IMR-90 (cell line): ENCODE results near the gene OR13A1. TPM values are rescaled to one million over a fixed set of nuclear protein-coding genes. Genes with fewer than 3 reads are reported as not detected.

Source experiments
- ATAC-seq: fragments of 200-7000 bp; cut with Tn5 transposase; 2 replicates; pipeline ENCODE4 v1.9.1; 2020; ENCODE audit warnings: low read depth, mild to moderate bottlenecking, moderate library complexity
- BruUV-seq: library from RNA; stranded (reverse); fragments of 400-500 nt; replicated peaks from 2 replicates; lab custom pipeline; 2021; lab: Mats Ljungman, UMichigan
- CTCF ChIA-PET: fragments of 300-600 bp; formaldehyde crosslinking; extraction: SDS; loops from one replicate; lab custom pipeline; 2021; ENCODE audit warnings: antibody characterized with exemption; lab: Yijun Ruan, JAX
- POLR2A ChIA-PET: fragments of 300-600 bp; sonication (Branson Sonifier 250); formaldehyde crosslinking; loops from one replicate; lab custom pipeline; 2022; ENCODE audit warnings: antibody characterized with exemption; ENCODE audit not compliant: unreplicated experiment; lab: Charles Lee
- DNase-seq: peaks from one replicate; pipeline ENCODE4 v3.0.0; 2013
- H2AFZ ChIP-seq: replicated peaks from 2 replicates; pipeline ENCODE3; 2013; ENCODE audit warnings: low read length, mild to moderate bottlenecking; ENCODE audit not compliant: poor library complexity
- H2AK5ac ChIP-seq: 2 replicates; pipeline ENCODE4 v1.6.1; 2013; ENCODE audit warnings: low read depth, low read length, inconsistent platforms
- H2AK9ac ChIP-seq: replicated peaks from 2 replicates; pipeline ENCODE3; 2013; ENCODE audit warnings: mild to moderate bottlenecking, low read depth, low read length, moderate library complexity; ENCODE audit not compliant: poor library complexity
- H2BK120ac ChIP-seq: 2 replicates; pipeline ENCODE4 v1.6.1; 2013; ENCODE audit warnings: low read depth, low read length, inconsistent platforms
- H2BK15ac ChIP-seq: 3 replicates; pipeline ENCODE4 v1.6.1; 2013; ENCODE audit warnings: low read depth, low read length, inconsistent platforms
- H2BK20ac ChIP-seq: 2 replicates; pipeline ENCODE4 v1.6.1; 2013; ENCODE audit warnings: low read depth, mild to moderate bottlenecking, inconsistent platforms, low read length, moderate library complexity
- H2BK5ac ChIP-seq: 2 replicates; pipeline ENCODE4 v1.6.1; 2013; ENCODE audit warnings: mild to moderate bottlenecking, low read depth, low read length, inconsistent platforms; ENCODE audit not compliant: poor library complexity, severe bottlenecking
- H3K14ac ChIP-seq: replicated peaks from 2 replicates; pipeline ENCODE4 v1.6.1; 2013; ENCODE audit warnings: low read depth, low read length, inconsistent platforms
- H3K18ac ChIP-seq: 2 replicates; pipeline ENCODE4 v1.6.1; 2013; ENCODE audit warnings: low read depth, low read length, control low read depth
- H3K23ac ChIP-seq: 2 replicates; pipeline ENCODE4 v1.6.1; 2013; ENCODE audit warnings: low read depth, low read length, inconsistent platforms
- H3K27ac ChIP-seq: 2 replicates; pipeline ENCODE4 v1.5.1; 2013; ENCODE audit warnings: mild to moderate bottlenecking, control low read depth, low read length; ENCODE audit not compliant: insufficient read depth
- H3K27me3 ChIP-seq: 2 replicates; pipeline ENCODE4 v1.6.1; 2013; ENCODE audit warnings: low read length; ENCODE audit not compliant: control insufficient read depth, insufficient read depth
- H3K36me3 ChIP-seq: 2 replicates; pipeline ENCODE4 v1.6.1; 2013; ENCODE audit warnings: low read length, mixed read lengths; ENCODE audit not compliant: control insufficient read depth, insufficient read depth
- H3K4ac ChIP-seq: 2 replicates; pipeline ENCODE4 v1.6.1; 2013; ENCODE audit warnings: low read depth, low read length, inconsistent platforms
- H3K4me1 ChIP-seq: 2 replicates; pipeline ENCODE4 v1.6.1; 2013; ENCODE audit warnings: low read length, mixed read lengths; ENCODE audit not compliant: control insufficient read depth, insufficient read depth
- H3K4me2 ChIP-seq: 2 replicates; pipeline ENCODE4 v1.6.1; 2013; ENCODE audit warnings: low read depth, mild to moderate bottlenecking, control low read depth, low read length, moderate library complexity
- H3K4me3 ChIP-seq: 2 replicates; pipeline ENCODE4 v1.5.1; 2013; ENCODE audit warnings: low read depth, mild to moderate bottlenecking, control low read depth, low read length, moderate library complexity; ENCODE audit not compliant: insufficient read depth
- H3K56ac ChIP-seq: 2 replicates; pipeline ENCODE4 v1.6.1; 2013; ENCODE audit warnings: low read length, inconsistent platforms; ENCODE audit not compliant: insufficient read depth; ENCODE audit errors: extremely low read depth
- H3K79me1 ChIP-seq, 2 experiments: 2 replicates each; pipeline ENCODE4 v1.6.1; 2013; ENCODE audit warnings: low read length in 2 of 2, inconsistent platforms in 1 of 2, low read depth in 1 of 2
- H3K9ac ChIP-seq: 2 replicates; pipeline ENCODE4 v1.6.1; 2013; ENCODE audit warnings: low read depth, low read length, control low read depth
- H3K9me1 ChIP-seq: 2 replicates; pipeline ENCODE4 v1.6.1; 2013; ENCODE audit warnings: low read length, inconsistent platforms; ENCODE audit not compliant: insufficient read depth
- H3K9me3 ChIP-seq: 2 replicates; pipeline ENCODE4 v1.6.1; 2013; ENCODE audit warnings: low read length; ENCODE audit not compliant: control insufficient read depth, insufficient read depth
- H4K20me1 ChIP-seq: 2 replicates; pipeline ENCODE4 v1.6.1; 2013; ENCODE audit warnings: low read length, inconsistent platforms; ENCODE audit not compliant: insufficient read depth
- H4K5ac ChIP-seq: 2 replicates; pipeline ENCODE4 v1.6.1; 2013; ENCODE audit warnings: mild to moderate bottlenecking, low read depth, low read length, control low read depth
- H4K8ac ChIP-seq, 2 experiments: 2 replicates each; pipeline ENCODE4 v1.6.1; 2013; ENCODE audit warnings: low read depth in 2 of 2, low read length in 2 of 2, control low read depth in 1 of 2, inconsistent platforms in 1 of 2
- H4K91ac ChIP-seq: 2 replicates; pipeline ENCODE4 v1.6.1; 2013; ENCODE audit warnings: low read depth, low read length, inconsistent platforms; ENCODE audit not compliant: insufficient read depth
- BHLHE40 ChIP-seq: fragments of 150-350 bp; IDR thresholded peaks from 2 replicates; pipeline ENCODE4 v1.6.1; 2016; ENCODE audit warnings: mild to moderate bottlenecking, low read depth, low read length
- CEBPB ChIP-seq: IDR thresholded peaks from 2 replicates; pipeline ENCODE4 v1.6.1; 2012; ENCODE audit warnings: low read depth, low read length, improper control_type of control experiment
- CHD1 ChIP-seq: IDR thresholded peaks from 2 replicates; pipeline ENCODE4 v1.6.1; 2012; ENCODE audit warnings: low read depth, low read length, improper control_type of control experiment
- CTCF ChIP-seq: conservative IDR thresholded peaks from 2 replicates; pipeline ENCODE4 v1.5.1; 2012; ENCODE audit warnings: mild to moderate bottlenecking, low read depth, low read length, improper control_type of control experiment
- FOS ChIP-seq: fragments of 150-350 bp; IDR thresholded peaks from 2 replicates; pipeline ENCODE4 v1.6.1; 2016; ENCODE audit warnings: low read depth, low read length
- MAFK ChIP-seq: IDR thresholded peaks from 2 replicates; pipeline ENCODE4 v1.6.1; 2012; ENCODE audit warnings: low read depth, low read length, improper control_type of control experiment
- MAZ ChIP-seq: IDR thresholded peaks from 2 replicates; pipeline ENCODE4 v1.6.1; 2012; ENCODE audit warnings: low read depth, mild to moderate bottlenecking, low read length, improper control_type of control experiment, moderate library complexity, borderline replicate concordance
- MXI1 ChIP-seq: IDR thresholded peaks from 2 replicates; pipeline ENCODE4 v1.6.1; 2012; ENCODE audit warnings: low read depth, mild to moderate bottlenecking, low read length, moderate library complexity, borderline replicate concordance
- NFE2L2 ChIP-seq: fragments of 150-350 bp; IDR thresholded peaks from 2 replicates; pipeline ENCODE4 v1.6.1; 2016; ENCODE audit warnings: low read depth, mild to moderate bottlenecking, low read length
- POLR2A ChIP-seq: IDR thresholded peaks from 2 replicates; pipeline ENCODE4 v1.6.1; 2012; ENCODE audit warnings: mild to moderate bottlenecking, low read depth, low read length
- RAD21 ChIP-seq: IDR thresholded peaks from 2 replicates; pipeline ENCODE4 v1.6.1; 2012; ENCODE audit warnings: low read length, improper control_type of control experiment
- RCOR1 ChIP-seq: IDR thresholded peaks from 2 replicates; pipeline ENCODE4 v1.6.1; 2012; ENCODE audit warnings: mild to moderate bottlenecking, low read length, improper control_type of control experiment; ENCODE audit not compliant: insufficient replicate concordance
- RFX5 ChIP-seq: IDR thresholded peaks from 2 replicates; pipeline ENCODE4 v1.8.0; 2012; ENCODE audit warnings: low read depth, mild to moderate bottlenecking, low read length, moderate library complexity
- SMC3 ChIP-seq: fragments of 150-350 bp; IDR thresholded peaks from 2 replicates; pipeline ENCODE4 v1.6.1; 2016; ENCODE audit warnings: low read depth, mild to moderate bottlenecking, antibody characterized with exemption, low read length, moderate library complexity
- USF2 ChIP-seq: fragments of 150-350 bp; IDR thresholded peaks from 2 replicates; pipeline ENCODE4 v1.6.1; 2017; ENCODE audit warnings: mild to moderate bottlenecking, antibody characterized with exemption, low read length, low read depth
- WGBS, 2 experiments: methylation state at CpG; one replicate each; pipeline versions ENCODE4 v1.1.5 to v1.1.7; 2013; ENCODE audit warnings: missing lambda C conversion rate in 2 of 2; ENCODE audit not compliant: insufficient read length in 1 of 2; ENCODE audit errors: extremely low coverage in 2 of 2; 5-methylcytosine and 5-hydroxymethylcytosine counted together
- dilution Hi-C: fragments of 300-500 bp; cut with HindIII; formaldehyde crosslinking; loops from one replicate; pipeline ENCODE4 v1.14.3; 2018; ENCODE audit warnings: low sequenced_read_pairs; ENCODE audit not compliant: unreplicated experiment
- in situ Hi-C: fragments of 300-500 bp; cut with MboI; formaldehyde crosslinking; loops from 3 replicates; pipeline ENCODE4 v1.14.3; 2019; ENCODE audit warnings: low sequenced_read_pairs, inconsistent platforms, mixed read lengths
- intact Hi-C: fragments of 100-400 bp; cut with micrococcal nuclease; formaldehyde crosslinking; loops from 2 replicates; pipeline ENCODE4 v1.10.0; 2022
- polyA plus RNA-seq, 3 experiments: library from polyadenylated mRNA; depleted of rRNA; stranded (reverse); fragments of >200 nt; gene quantifications; 2 replicates each; pipeline ENCODE4 v1.2.3, GENCODE V29; 2012; ENCODE audit warnings: low replicate concordance in 1 of 3
- total RNA-seq: library from RNA; depleted of rRNA; stranded (reverse); fragments of >200 nt; gene quantifications from 2 replicates; pipeline ENCODE4 v1.2.3, GENCODE V29; 2012
- TF ChIP-seq, protein P1 (sequence below): fragments of 150-350 bp; IDR thresholded peaks from 2 replicates; pipeline ENCODE4 v1.6.1; 2016; ENCODE audit warnings: low read depth, mild to moderate bottlenecking, low read length, moderate library complexity, borderline replicate concordance

OR13A1 gene
- total and polyA plus RNA-seq, 2 of the 4 experiments (the other 2 are of a cell fraction), result not detected

DNA sequence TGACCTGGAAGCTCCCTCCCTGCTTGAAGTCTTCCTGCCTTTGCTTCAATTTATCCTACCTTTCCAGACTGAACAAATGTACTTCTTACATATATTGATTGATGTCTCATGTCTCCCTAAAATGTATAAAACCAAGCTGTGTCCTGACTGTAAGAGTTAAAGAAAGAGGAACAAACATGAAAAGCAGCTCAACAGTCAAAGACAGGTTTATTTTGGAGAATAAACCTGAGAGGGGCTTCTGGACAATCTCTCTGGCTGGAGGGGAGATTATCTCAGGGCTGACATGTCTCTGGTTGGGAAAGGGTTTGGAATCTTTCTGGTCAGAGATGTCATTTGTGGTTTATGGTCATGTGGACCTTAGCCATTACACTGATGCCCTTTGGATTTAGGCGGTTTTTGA, 41.0 kb downstream of the OR13A1 start:
- Histone ChIP-seq H4K5ac (no peak overlapping the region), H3K4ac (no peak overlapping the region), H2BK120ac (no peak overlapping the region), H3K36me3 (no peaks in the 10 kb centered on the region), H2AK5ac (no peak overlapping the region), H3K56ac (no peak overlapping the region), H2BK20ac (no peak overlapping the region), H2AFZ (no peak overlapping the region), H2BK15ac (no peak overlapping the region), H4K91ac (no peak overlapping the region), H4K20me1 (no peaks in the 10 kb centered on the region), H3K9me3 (no peaks in the 10 kb centered on the region), H3K79me1 (no peaks in the 10 kb centered on the region), H4K8ac (no peak overlapping the region), H3K9ac (no peak overlapping the region), H2AK9ac (no peak overlapping the region), H3K4me2 (no peak overlapping the region), H3K18ac (no peak overlapping the region), H3K23ac (no peak overlapping the region), H3K4me3 (no peak overlapping the region), H3K27ac (no peak overlapping the region), H3K27me3 (peaks cover 3% of the 10 kb centered on the region; the same call in 1 of the 2 replicates), H2BK5ac (no peak overlapping the region), H3K4me1 (no peaks in the 10 kb centered on the region), H3K9me1 (no peaks in the 10 kb centered on the region), H3K14ac (no peak overlapping the region)
- BruUV-seq, result no TSS peak
- dilution Hi-C loops, result no loop called here
- intact Hi-C loops, result loop anchor here (10.0 kb wide), 1 partner anchor 110 kb away; no protein-coding TSS in a partner anchor
- in situ Hi-C loops, result no loop called here
- ATAC-seq, result no peak
- ChIA-PET CTCF (no interaction called here), POLR2A (interaction anchor here (0.6 kb wide), 1 partner anchor 9 kb away, joined by 4 read pairs; no protein-coding TSS in a partner anchor)
- no CpG with 5 or more reads among the region's 1 CpG for WGBS, 2 experiments
- no peak for TF ChIP-seq MAZ
- TF ChIP-seq CHD1, result no peak
- TF ChIP-seq POLR2A, result no peak
- no peak for TF ChIP-seq CEBPB
- no peak for TF ChIP-seq MAFK
- no peak for TF ChIP-seq SMC3
- TF ChIP-seq RAD21, result no peak
- TF ChIP-seq USF2, result no peak
- no peak for TF ChIP-seq NFE2L2
- TF ChIP-seq MXI1, result no peak
- no peak for TF ChIP-seq FOS
- TF ChIP-seq RCOR1, result no peak
- TF ChIP-seq, protein P1, sequence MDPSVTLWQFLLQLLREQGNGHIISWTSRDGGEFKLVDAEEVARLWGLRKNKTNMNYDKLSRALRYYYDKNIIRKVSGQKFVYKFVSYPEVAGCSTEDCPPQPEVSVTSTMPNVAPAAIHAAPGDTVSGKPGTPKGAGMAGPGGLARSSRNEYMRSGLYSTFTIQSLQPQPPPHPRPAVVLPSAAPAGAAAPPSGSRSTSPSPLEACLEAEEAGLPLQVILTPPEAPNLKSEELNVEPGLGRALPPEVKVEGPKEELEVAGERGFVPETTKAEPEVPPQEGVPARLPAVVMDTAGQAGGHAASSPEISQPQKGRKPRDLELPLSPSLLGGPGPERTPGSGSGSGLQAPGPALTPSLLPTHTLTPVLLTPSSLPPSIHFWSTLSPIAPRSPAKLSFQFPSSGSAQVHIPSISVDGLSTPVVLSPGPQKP, result no peak
- no peak for TF ChIP-seq BHLHE40
- TF ChIP-seq RFX5, result no peak
- TF ChIP-seq CTCF, result no peak
- DNase-seq, result no peak
